WTC11 (cell line): ENCODE measurements around the gene SLC46A3. TPM values are rescaled to one million over a fixed set of nuclear protein-coding genes. Genes with fewer than 3 reads are reported as not detected.

ENCODE experiments used
- ATAC-seq: fragments of 200-7000 bp; cut with Tn5 transposase; 2 replicates; pipeline ENCODE4 v1.10.0; 2021; ENCODE audit warnings: mild to moderate bottlenecking, moderate library complexity
- CTCF ChIA-PET: fragments of 300-600 bp; sonication (Branson Sonifier 250); formaldehyde crosslinking; loops from one replicate; lab custom pipeline; 2021; ENCODE audit warnings: antibody characterized with exemption; lab: Charles Lee
- POLR2A ChIA-PET: fragments of 350-600 bp; sonication (Branson Sonifier 250); formaldehyde crosslinking; loops from one replicate; lab custom pipeline; 2021; ENCODE audit warnings: antibody characterized with exemption; lab: Charles Lee
- DNase-seq: peaks from one replicate; pipeline ENCODE4 v3.0.0; 2021; ENCODE audit warnings: low spot score
- H3K27ac Mint-ChIP-seq: 2 replicates; pipeline ENCODE4 v1.8.0; 2021; ENCODE audit warnings: mixed read lengths
- H3K27me3 Mint-ChIP-seq: 2 replicates; pipeline ENCODE4 v1.8.0; 2021; ENCODE audit warnings: low read depth, mild to moderate bottlenecking, moderate library complexity, mixed read lengths
- H3K36me3 Mint-ChIP-seq: 2 replicates; pipeline ENCODE4 v1.8.0; 2021; ENCODE audit warnings: mixed read lengths
- H3K4me1 Mint-ChIP-seq: 2 replicates; pipeline ENCODE4 v1.8.0; 2022; ENCODE audit warnings: mixed read lengths
- H3K4me3 Mint-ChIP-seq: 2 replicates; pipeline ENCODE4 v1.8.0; 2021; ENCODE audit warnings: mild to moderate bottlenecking, moderate library complexity, mixed read lengths
- H3K9me3 Mint-ChIP-seq: 2 replicates; pipeline ENCODE4 v1.8.0; 2021; ENCODE audit warnings: mixed read lengths
- CBFB ChIP-seq: sonication (generic); formaldehyde crosslinking; IDR thresholded peaks from 2 replicates; pipeline ENCODE4 v1.8.1; 2022; ENCODE audit warnings: mild to moderate bottlenecking, low read depth, missing genetic modification reagents
- ETV6 ChIP-seq: sonication (generic); formaldehyde crosslinking; IDR thresholded peaks from 2 replicates; pipeline ENCODE4 v1.8.1; 2022; ENCODE audit warnings: mild to moderate bottlenecking, missing genetic modification reagents
- FOXP1 ChIP-seq: sonication (generic); formaldehyde crosslinking; IDR thresholded peaks from 2 replicates; pipeline ENCODE4 v1.8.0; 2022; ENCODE audit warnings: missing genetic modification reagents, mild to moderate bottlenecking, moderate library complexity, borderline replicate concordance
- HMGA2 ChIP-seq: fragments of 250-450 bp; sonication (Bioruptor Pico); IDR thresholded peaks from 2 replicates; pipeline ENCODE4 v1.4.0; 2021; ENCODE audit warnings: mild to moderate bottlenecking, moderate library complexity
- JAZF1 ChIP-seq: fragments of 250-450 bp; sonication (Bioruptor Pico); IDR thresholded peaks from 2 replicates; pipeline ENCODE4 v1.9.0; 2021; ENCODE audit warnings: moderate library complexity, mild to moderate bottlenecking, inconsistent platforms
- JUN ChIP-seq: sonication (generic); formaldehyde crosslinking; IDR thresholded peaks from 2 replicates; pipeline ENCODE4 v1.8.0; 2023; ENCODE audit warnings: mild to moderate bottlenecking, missing genetic modification reagents
- KAT7 ChIP-seq: sonication (generic); formaldehyde crosslinking; IDR thresholded peaks from 2 replicates; pipeline ENCODE4 v1.8.1; 2023; ENCODE audit warnings: missing genetic modification reagents, mild to moderate bottlenecking, borderline replicate concordance
- NFE2L1 ChIP-seq: sonication (generic); formaldehyde crosslinking; IDR thresholded peaks from 2 replicates; pipeline ENCODE4 v1.8.1; 2023; ENCODE audit warnings: missing genetic modification reagents
- NR3C1 ChIP-seq: sonication (generic); formaldehyde crosslinking; conservative IDR thresholded peaks from 2 replicates; pipeline ENCODE4 v1.8.1; 2023; ENCODE audit warnings: low read depth, mild to moderate bottlenecking, missing genetic modification reagents
- OVOL2 ChIP-seq: fragments of 250-450 bp; sonication (Bioruptor Pico); IDR thresholded peaks from 2 replicates; pipeline ENCODE4 v1.9.0; 2021; ENCODE audit warnings: mild to moderate bottlenecking, borderline replicate concordance
- RORB ChIP-seq: fragments of 250-450 bp; sonication (Bioruptor Pico); IDR thresholded peaks from 2 replicates; pipeline ENCODE4 v1.9.0; 2021; ENCODE audit warnings: mild to moderate bottlenecking
- ZNF121 ChIP-seq: sonication (generic); formaldehyde crosslinking; IDR thresholded peaks from 2 replicates; pipeline ENCODE4 v1.8.0; 2023; ENCODE audit warnings: missing genetic modification reagents
- ZNF138 ChIP-seq: sonication (generic); formaldehyde crosslinking; conservative IDR thresholded peaks from 2 replicates; pipeline ENCODE4 v1.8.1; 2022; ENCODE audit warnings: mild to moderate bottlenecking, moderate library complexity, missing genetic modification reagents
- ZNF219 ChIP-seq: sonication (generic); formaldehyde crosslinking; IDR thresholded peaks from 2 replicates; pipeline ENCODE4 v1.8.0; 2023; ENCODE audit warnings: missing genetic modification reagents, mild to moderate bottlenecking, borderline replicate concordance
- ZNF416 ChIP-seq: fragments of 250-450 bp; sonication (Bioruptor Pico); IDR thresholded peaks from 2 replicates; pipeline ENCODE4 v1.9.0; 2021; ENCODE audit warnings: mild to moderate bottlenecking, inconsistent platforms
- total RNA-seq: library from RNA; stranded (reverse); gene quantifications from 3 replicates; pipeline ENCODE4 v1.2.3, GENCODE V29; 2021
- TF ChIP-seq, protein P1 (sequence below): sonication (generic); formaldehyde crosslinking; IDR thresholded peaks from 2 replicates; pipeline ENCODE4 v1.8.0; 2022; ENCODE audit warnings: missing genetic modification reagents
- TF ChIP-seq, protein P2 (sequence below): fragments of 250-450 bp; sonication (Bioruptor Pico); IDR thresholded peaks from 2 replicates; pipeline ENCODE4 v1.9.0; 2021; ENCODE audit warnings: moderate library complexity, mild to moderate bottlenecking, inconsistent platforms, borderline replicate concordance
- TF ChIP-seq, protein P3 (sequence below): sonication (generic); formaldehyde crosslinking; IDR thresholded peaks from 2 replicates; pipeline ENCODE4 v1.8.0; 2023; ENCODE audit warnings: missing genetic modification reagents
- TF ChIP-seq, protein P4 (sequence below): fragments of 250-450 bp; sonication (Bioruptor Pico); IDR thresholded peaks from 2 replicates; pipeline ENCODE4 v1.9.0; 2021; ENCODE audit warnings: mild to moderate bottlenecking
- TF ChIP-seq, protein P5 (sequence below): fragments of 250-450 bp; sonication (Bioruptor Pico); IDR thresholded peaks from 2 replicates; pipeline ENCODE4 v2.1.2; 2022; ENCODE audit warnings: mild to moderate bottlenecking, moderate library complexity
- TF ChIP-seq, protein P6 (sequence below): sonication (generic); formaldehyde crosslinking; IDR thresholded peaks from 2 replicates; pipeline ENCODE4 v1.8.0; 2022; ENCODE audit warnings: mild to moderate bottlenecking, missing genetic modification reagents
- TF ChIP-seq, protein P7 (sequence below): sonication (generic); formaldehyde crosslinking; conservative IDR thresholded peaks from 2 replicates; pipeline ENCODE4 v1.8.1; 2022; ENCODE audit warnings: mild to moderate bottlenecking, missing genetic modification reagents

The SLC46A3 gene
- total RNA-seq, 1 experiment from 2014 or later, result 0.79 TPM

DNA sequence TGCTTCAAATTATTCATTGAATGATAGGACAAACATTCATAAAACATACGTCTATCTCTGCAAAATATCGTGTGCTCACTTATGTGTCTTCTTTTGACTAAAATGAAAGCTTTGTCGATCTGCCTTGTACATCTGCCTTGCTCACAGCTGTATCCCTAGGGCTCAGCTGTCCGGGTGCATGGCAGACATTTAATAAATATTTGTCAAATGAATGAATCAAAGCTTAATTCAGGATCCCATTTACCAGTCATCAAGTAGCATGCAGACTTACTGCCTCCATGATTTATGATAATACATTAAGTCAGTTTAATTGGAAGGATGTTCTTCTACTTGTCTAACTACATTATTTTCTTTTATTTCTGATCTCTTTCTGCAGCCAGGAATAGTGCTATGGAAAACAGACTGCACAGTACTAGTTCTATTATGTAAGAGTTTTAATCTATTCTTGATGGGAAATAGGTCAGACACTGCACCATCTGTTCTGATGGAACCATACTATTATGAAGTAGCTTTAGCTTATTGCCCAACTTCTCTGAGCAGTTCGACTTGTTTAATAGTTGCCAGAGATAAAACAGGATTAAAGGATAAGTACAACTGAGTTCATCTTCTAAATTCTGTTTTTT, 13.2 kb downstream of the SLC46A3 start:
- CTCF ChIA-PET, result no interaction called here

DNA sequence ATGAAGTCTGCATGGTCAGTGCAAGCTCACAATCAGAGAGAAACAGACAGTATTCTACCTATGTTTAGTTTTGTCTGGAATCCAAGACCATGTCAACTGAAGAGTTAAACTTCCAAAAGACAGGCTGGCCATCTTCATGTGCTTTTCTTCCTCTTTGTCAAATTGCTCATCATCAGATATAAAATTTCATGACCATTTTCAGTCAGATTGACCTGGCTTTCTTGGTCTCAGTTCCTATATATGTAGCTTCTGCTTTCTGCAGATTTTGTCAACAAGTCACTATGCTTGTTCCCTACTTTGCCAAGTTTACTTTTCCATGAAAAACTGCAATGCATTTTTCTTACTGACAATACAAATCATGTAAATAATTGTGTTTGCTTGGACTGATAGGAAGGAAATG, 13.9 kb downstream of the SLC46A3 start:
- DNase-seq, result no peak
- Mint-ChIP-seq H3K27me3 (no peaks in the 10 kb centered on the region), H3K9me3 (no peaks in the 10 kb centered on the region), H3K4me1 (peaks cover 5% of the 10 kb centered on the region; the same call in 1 of the 2 replicates), H3K4me3 (no peak overlapping the region), H3K36me3 (no peaks in the 10 kb centered on the region), H3K27ac (no peak overlapping the region)
- ChIA-PET CTCF (no interaction called here), POLR2A (no interaction called here)
- TF ChIP-seq JUN (CRISPR knock-in tag) (no peak), ZNF121 (CRISPR knock-in tag) (no peak), RORB (CRISPR knock-in tag) (no peak), ZNF219 (no peak), JAZF1 (CRISPR knock-in tag) (no peak), NR3C1 (no peak)
- TF ChIP-seq, protein P1, sequence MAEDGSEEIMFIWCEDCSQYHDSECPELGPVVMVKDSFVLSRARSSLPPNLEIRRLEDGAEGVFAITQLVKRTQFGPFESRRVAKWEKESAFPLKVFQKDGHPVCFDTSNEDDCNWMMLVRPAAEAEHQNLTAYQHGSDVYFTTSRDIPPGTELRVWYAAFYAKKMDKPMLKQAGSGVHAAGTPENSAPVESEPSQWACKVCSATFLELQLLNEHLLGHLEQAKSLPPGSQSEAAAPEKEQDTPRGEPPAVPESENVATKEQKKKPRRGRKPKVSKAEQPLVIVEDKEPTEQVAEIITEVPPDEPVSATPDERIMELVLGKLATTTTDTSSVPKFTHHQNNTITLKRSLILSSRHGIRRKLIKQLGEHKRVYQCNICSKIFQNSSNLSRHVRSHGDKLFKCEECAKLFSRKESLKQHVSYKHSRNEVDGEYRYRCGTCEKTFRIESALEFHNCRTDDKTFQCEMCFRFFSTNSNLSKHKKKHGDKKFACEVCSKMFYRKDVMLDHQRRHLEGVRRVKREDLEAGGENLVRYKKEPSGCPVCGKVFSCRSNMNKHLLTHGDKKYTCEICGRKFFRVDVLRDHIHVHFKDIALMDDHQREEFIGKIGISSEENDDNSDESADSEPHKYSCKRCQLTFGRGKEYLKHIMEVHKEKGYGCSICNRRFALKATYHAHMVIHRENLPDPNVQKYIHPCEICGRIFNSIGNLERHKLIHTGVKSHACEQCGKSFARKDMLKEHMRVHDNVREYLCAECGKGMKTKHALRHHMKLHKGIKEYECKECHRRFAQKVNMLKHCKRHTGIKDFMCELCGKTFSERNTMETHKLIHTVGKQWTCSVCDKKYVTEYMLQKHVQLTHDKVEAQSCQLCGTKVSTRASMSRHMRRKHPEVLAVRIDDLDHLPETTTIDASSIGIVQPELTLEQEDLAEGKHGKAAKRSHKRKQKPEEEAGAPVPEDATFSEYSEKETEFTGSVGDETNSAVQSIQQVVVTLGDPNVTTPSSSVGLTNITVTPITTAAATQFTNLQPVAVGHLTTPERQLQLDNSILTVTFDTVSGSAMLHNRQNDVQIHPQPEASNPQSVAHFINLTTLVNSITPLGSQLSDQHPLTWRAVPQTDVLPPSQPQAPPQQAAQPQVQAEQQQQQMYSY (CRISPR knock-in tag), result no peak
- TF ChIP-seq, protein P2, sequence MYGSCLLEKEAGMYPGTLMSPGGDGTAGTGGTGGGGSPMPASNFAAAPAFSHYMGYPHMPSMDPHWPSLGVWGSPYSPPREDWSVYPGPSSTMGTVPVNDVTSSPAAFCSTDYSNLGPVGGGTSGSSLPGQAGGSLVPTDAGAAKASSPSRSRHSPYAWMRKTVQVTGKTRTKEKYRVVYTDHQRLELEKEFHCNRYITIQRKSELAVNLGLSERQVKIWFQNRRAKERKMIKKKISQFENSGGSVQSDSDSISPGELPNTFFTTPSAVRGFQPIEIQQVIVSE, result no peak
- TF ChIP-seq, protein P3, sequence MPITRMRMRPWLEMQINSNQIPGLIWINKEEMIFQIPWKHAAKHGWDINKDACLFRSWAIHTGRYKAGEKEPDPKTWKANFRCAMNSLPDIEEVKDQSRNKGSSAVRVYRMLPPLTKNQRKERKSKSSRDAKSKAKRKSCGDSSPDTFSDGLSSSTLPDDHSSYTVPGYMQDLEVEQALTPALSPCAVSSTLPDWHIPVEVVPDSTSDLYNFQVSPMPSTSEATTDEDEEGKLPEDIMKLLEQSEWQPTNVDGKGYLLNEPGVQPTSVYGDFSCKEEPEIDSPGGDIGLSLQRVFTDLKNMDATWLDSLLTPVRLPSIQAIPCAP (CRISPR knock-in tag), result no peak
- no peak for ATAC-seq

More for the DNA sequence above, 13.2 kb downstream of the SLC46A3 start:
- TF ChIP-seq ZNF416 (CRISPR knock-in tag) (no peak), ZNF138 (no peak), FOXP1 (CRISPR knock-in tag) (no peak), HMGA2 (CRISPR knock-in tag) (no peak), KAT7 (no peak), CBFB (no peak)
- TF ChIP-seq, protein P4, sequence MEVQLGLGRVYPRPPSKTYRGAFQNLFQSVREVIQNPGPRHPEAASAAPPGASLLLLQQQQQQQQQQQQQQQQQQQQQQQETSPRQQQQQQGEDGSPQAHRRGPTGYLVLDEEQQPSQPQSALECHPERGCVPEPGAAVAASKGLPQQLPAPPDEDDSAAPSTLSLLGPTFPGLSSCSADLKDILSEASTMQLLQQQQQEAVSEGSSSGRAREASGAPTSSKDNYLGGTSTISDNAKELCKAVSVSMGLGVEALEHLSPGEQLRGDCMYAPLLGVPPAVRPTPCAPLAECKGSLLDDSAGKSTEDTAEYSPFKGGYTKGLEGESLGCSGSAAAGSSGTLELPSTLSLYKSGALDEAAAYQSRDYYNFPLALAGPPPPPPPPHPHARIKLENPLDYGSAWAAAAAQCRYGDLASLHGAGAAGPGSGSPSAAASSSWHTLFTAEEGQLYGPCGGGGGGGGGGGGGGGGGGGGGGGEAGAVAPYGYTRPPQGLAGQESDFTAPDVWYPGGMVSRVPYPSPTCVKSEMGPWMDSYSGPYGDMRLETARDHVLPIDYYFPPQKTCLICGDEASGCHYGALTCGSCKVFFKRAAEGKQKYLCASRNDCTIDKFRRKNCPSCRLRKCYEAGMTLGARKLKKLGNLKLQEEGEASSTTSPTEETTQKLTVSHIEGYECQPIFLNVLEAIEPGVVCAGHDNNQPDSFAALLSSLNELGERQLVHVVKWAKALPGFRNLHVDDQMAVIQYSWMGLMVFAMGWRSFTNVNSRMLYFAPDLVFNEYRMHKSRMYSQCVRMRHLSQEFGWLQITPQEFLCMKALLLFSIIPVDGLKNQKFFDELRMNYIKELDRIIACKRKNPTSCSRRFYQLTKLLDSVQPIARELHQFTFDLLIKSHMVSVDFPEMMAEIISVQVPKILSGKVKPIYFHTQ, result no peak
- TF ChIP-seq, all 79 proteins: peak for 0
- H3K4me1 Mint-ChIP-seq, result peaks cover 5% of the 10 kb centered on the region; the same call in 1 of the 2 replicates
- H3K27ac Mint-ChIP-seq, result no peak overlapping the region
- H3K4me3 Mint-ChIP-seq, result no peak overlapping the region
- no peaks in the 10 kb centered on the region for H3K36me3 Mint-ChIP-seq
- no peaks in the 10 kb centered on the region for H3K27me3 Mint-ChIP-seq
- DNase-seq (no peak), ATAC-seq (no peak)
- no peaks in the 10 kb centered on the region for H3K9me3 Mint-ChIP-seq
- POLR2A ChIA-PET, result no interaction called here

DNA sequence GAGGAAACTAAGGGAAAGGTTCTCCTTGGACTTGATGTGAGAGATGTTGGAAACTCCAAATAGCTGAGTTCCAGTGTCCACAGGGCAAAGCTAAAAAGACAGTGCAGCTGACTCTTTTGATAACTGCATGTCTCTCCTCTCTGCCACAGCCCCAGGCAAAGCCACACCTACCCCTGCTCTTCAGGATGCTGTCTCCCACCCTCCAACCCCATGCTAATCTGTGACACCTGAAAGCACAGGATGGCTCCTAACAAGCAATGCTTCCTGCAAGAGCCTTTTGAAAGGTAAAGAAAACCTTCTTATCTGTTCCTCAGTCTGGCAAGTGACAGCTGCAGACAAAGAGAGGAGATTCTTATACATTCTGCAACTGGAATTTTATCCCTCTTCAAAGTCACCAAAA, 14.5 kb downstream of the SLC46A3 start:
- POLR2A ChIA-PET, result no interaction called here
- Mint-ChIP-seq H3K36me3 (no peaks in the 10 kb centered on the region), H3K4me1 (peaks cover 5% of the 10 kb centered on the region; the same call in 1 of the 2 replicates), H3K27me3 (no peaks in the 10 kb centered on the region), H3K4me3 (no peak overlapping the region), H3K9me3 (no peaks in the 10 kb centered on the region), H3K27ac (no peak overlapping the region)
- CTCF ChIA-PET, result no interaction called here
- DNase-seq (no peak), ATAC-seq (peak; percentile 79)
- TF ChIP-seq, protein P5, sequence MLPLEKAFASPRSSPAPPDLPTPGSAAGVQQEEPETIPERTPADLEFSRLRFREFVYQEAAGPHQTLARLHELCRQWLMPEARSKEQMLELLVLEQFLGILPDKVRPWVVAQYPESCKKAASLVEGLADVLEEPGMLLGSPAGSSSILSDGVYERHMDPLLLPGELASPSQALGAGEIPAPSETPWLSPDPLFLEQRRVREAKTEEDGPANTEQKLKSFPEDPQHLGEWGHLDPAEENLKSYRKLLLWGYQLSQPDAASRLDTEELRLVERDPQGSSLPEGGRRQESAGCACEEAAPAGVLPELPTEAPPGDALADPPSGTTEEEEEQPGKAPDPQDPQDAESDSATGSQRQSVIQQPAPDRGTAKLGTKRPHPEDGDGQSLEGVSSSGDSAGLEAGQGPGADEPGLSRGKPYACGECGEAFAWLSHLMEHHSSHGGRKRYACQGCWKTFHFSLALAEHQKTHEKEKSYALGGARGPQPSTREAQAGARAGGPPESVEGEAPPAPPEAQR (CRISPR knock-in tag), result no peak
- TF ChIP-seq ETV6 (CRISPR knock-in tag) (no peak), NFE2L1 (CRISPR knock-in tag) (no peak), OVOL2 (no peak)
- TF ChIP-seq, protein P6, sequence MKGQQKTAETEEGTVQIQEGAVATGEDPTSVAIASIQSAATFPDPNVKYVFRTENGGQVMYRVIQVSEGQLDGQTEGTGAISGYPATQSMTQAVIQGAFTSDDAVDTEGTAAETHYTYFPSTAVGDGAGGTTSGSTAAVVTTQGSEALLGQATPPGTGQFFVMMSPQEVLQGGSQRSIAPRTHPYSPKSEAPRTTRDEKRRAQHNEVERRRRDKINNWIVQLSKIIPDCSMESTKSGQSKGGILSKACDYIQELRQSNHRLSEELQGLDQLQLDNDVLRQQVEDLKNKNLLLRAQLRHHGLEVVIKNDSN, result no peak
- TF ChIP-seq, protein P7, sequence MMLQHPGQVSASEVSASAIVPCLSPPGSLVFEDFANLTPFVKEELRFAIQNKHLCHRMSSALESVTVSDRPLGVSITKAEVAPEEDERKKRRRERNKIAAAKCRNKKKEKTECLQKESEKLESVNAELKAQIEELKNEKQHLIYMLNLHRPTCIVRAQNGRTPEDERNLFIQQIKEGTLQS (CRISPR knock-in tag), result no peak
